PC-3 (cell line): Measurements from ENCODE around the gene TPGS1.

Source experiments
- EZH2 ChIP-seq: fragments of 300-600 bp; sonication (generic); IDR thresholded peaks from one replicate; pipeline ENCODE4 v1.6.1; 2017; ENCODE audit warnings: antibody characterized with exemption, mild to moderate bottlenecking, low read length; ENCODE audit not compliant: unreplicated experiment
- EZH2phosphoT487 ChIP-seq: fragments of 300-600 bp; sonication (generic); IDR thresholded peaks from 2 replicates; pipeline ENCODE4 v1.6.1; 2018; ENCODE audit warnings: mild to moderate bottlenecking, antibody characterized with exemption, low read length, borderline replicate concordance
- TF ChIP-seq, protein P1 (sequence below): fragments of 300-600 bp; sonication (generic); conservative IDR thresholded peaks from 2 replicates; pipeline ENCODE4 v1.5.1; 2017; ENCODE audit warnings: antibody characterized with exemption, low read depth, mild to moderate bottlenecking, low read length

DNA sequence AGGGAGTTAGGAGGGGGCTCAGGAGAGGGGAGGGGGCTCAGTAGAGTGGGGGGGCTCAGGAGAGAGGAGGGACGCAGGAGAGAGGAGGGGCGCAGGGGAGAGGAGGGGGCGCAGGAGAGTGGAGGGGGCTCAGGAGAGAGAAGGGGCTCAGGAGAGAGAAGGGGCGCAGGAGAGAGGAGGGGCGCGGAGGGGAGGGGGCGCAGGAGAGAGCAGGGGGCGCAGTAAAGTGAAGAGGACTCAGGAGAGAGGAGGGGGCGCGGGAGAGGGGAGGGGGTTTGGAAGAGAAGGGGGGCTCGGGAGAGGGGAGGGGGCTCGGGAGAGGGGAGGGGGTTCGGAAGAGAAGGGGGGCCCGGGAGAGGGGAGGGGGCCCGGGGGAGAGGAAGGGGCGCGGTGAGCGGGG lies 10.3 kb upstream of the TPGS1 start:
- TF ChIP-seq, protein P1, sequence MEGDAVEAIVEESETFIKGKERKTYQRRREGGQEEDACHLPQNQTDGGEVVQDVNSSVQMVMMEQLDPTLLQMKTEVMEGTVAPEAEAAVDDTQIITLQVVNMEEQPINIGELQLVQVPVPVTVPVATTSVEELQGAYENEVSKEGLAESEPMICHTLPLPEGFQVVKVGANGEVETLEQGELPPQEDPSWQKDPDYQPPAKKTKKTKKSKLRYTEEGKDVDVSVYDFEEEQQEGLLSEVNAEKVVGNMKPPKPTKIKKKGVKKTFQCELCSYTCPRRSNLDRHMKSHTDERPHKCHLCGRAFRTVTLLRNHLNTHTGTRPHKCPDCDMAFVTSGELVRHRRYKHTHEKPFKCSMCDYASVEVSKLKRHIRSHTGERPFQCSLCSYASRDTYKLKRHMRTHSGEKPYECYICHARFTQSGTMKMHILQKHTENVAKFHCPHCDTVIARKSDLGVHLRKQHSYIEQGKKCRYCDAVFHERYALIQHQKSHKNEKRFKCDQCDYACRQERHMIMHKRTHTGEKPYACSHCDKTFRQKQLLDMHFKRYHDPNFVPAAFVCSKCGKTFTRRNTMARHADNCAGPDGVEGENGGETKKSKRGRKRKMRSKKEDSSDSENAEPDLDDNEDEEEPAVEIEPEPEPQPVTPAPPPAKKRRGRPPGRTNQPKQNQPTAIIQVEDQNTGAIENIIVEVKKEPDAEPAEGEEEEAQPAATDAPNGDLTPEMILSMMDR: no peak
- TF ChIP-seq EZH2 (no peak), EZH2phosphoT487 (no peak)
